H9 (cell line): ENCODE results near the gene HEATR3. TPM values are rescaled to one million over a fixed set of nuclear protein-coding genes. Genes with fewer than 3 reads are reported as not detected.

ENCODE experiments used
- DNase-seq: peaks from one replicate; pipeline ENCODE4 v3.0.0-alpha.2; 2017
- H2AFZ ChIP-seq: one replicate; pipeline ENCODE4 v1.6.1; 2013; ENCODE audit warnings: mild to moderate bottlenecking, low read length, control low read depth, moderate library complexity
- H2AK5ac ChIP-seq: 2 replicates; pipeline ENCODE4 v1.6.1; 2013; ENCODE audit warnings: low read length, control low read depth, mixed read lengths; ENCODE audit not compliant: insufficient read length
- H2BK120ac ChIP-seq: one replicate; pipeline ENCODE4 v1.6.1; 2013; ENCODE audit warnings: low read depth, mild to moderate bottlenecking, low read length, control low read depth, inconsistent platforms; ENCODE audit not compliant: poor library complexity, severe bottlenecking
- H2BK12ac ChIP-seq: 2 replicates; pipeline ENCODE4 v1.6.1; 2013; ENCODE audit warnings: low read length, control low read depth, mixed read lengths, low read depth; ENCODE audit not compliant: insufficient read length
- H2BK15ac ChIP-seq: 2 replicates; pipeline ENCODE4 v1.6.1; 2013; ENCODE audit warnings: low read depth, low read length, control low read depth
- H2BK20ac ChIP-seq: one replicate; pipeline ENCODE4 v1.6.1; 2013; ENCODE audit warnings: low read depth, mild to moderate bottlenecking, low read length, control low read depth, inconsistent platforms; ENCODE audit not compliant: poor library complexity, severe bottlenecking
- H2BK5ac ChIP-seq: 2 replicates; pipeline ENCODE4 v1.6.1; 2013; ENCODE audit warnings: low read length, control low read depth, mixed read lengths; ENCODE audit not compliant: insufficient read length
- H3K14ac ChIP-seq: 2 replicates; pipeline ENCODE4 v1.6.1; 2013; ENCODE audit warnings: low read length, control low read depth; ENCODE audit not compliant: insufficient read depth
- H3K18ac ChIP-seq: 2 replicates; pipeline ENCODE4 v1.6.1; 2013; ENCODE audit warnings: low read depth, mild to moderate bottlenecking, mixed read lengths, low read length, control low read depth; ENCODE audit not compliant: insufficient read length
- H3K23ac ChIP-seq: 2 replicates; pipeline ENCODE4 v1.6.1; 2013; ENCODE audit warnings: low read length, control low read depth, mixed read lengths, low read depth; ENCODE audit not compliant: insufficient read length
- H3K23me2 ChIP-seq: 2 replicates; pipeline ENCODE4 v1.6.1; 2013; ENCODE audit warnings: low read depth, mild to moderate bottlenecking, mixed read lengths, low read length, control low read depth; ENCODE audit not compliant: insufficient read length, poor library complexity, severe bottlenecking
- H3K27ac ChIP-seq: 2 replicates; pipeline ENCODE4 v1.5.1; 2013; ENCODE audit warnings: low read length, control low read depth, mixed read lengths, low read depth; ENCODE audit not compliant: insufficient read length
- H3K27me3 ChIP-seq: 2 replicates; pipeline ENCODE4 v1.6.1; 2013; ENCODE audit warnings: low read length, control low read depth, inconsistent platforms; ENCODE audit not compliant: insufficient read depth
- H3K4ac ChIP-seq: 2 replicates; pipeline ENCODE4 v1.6.1; 2013; ENCODE audit warnings: low read depth, mild to moderate bottlenecking, control low read depth, inconsistent platforms, low read length, moderate library complexity
- H3K4me1 ChIP-seq: 2 replicates; pipeline ENCODE4 v1.6.1; 2013; ENCODE audit warnings: low read length, control low read depth, inconsistent platforms; ENCODE audit not compliant: insufficient read depth
- H3K4me2 ChIP-seq: 2 replicates; pipeline ENCODE4 v1.6.1; 2013; ENCODE audit warnings: low read length, control low read depth, mixed read lengths; ENCODE audit not compliant: insufficient read length, insufficient read depth
- H3K56ac ChIP-seq: 2 replicates; pipeline ENCODE4 v1.6.1; 2013; ENCODE audit warnings: low read depth, mild to moderate bottlenecking, mixed read lengths, low read length, control low read depth; ENCODE audit not compliant: insufficient read length
- H3K79me1 ChIP-seq: 2 replicates; pipeline ENCODE4 v1.6.1; 2013; ENCODE audit warnings: low read depth, mild to moderate bottlenecking, moderate library complexity, low read length, control low read depth, inconsistent platforms; ENCODE audit not compliant: insufficient read depth, poor library complexity, severe bottlenecking
- H3K79me2 ChIP-seq: 2 replicates; pipeline ENCODE4 v1.6.1; 2013; ENCODE audit warnings: low read length, control low read depth, inconsistent platforms; ENCODE audit not compliant: insufficient read depth
- H3K9ac ChIP-seq: 2 replicates; pipeline ENCODE4 v1.6.1; 2013; ENCODE audit warnings: low read length, control low read depth, mixed read lengths; ENCODE audit not compliant: insufficient read length; ENCODE audit errors: extremely low read depth
- H3K9me3 ChIP-seq: one replicate; pipeline ENCODE4 v1.6.1; 2013; ENCODE audit warnings: low read depth, low read length, inconsistent platforms; ENCODE audit not compliant: control insufficient read depth
- H3T11ph ChIP-seq: one replicate; pipeline ENCODE4 v1.6.1; 2013; ENCODE audit warnings: mild to moderate bottlenecking, low read length, control low read depth, inconsistent platforms
- H4K20me1 ChIP-seq: one replicate; pipeline ENCODE4 v1.6.1; 2013; ENCODE audit not compliant: control insufficient read depth, insufficient read length, insufficient read depth
- H4K5ac ChIP-seq: 2 replicates; pipeline ENCODE4 v1.6.1; 2013; ENCODE audit warnings: low read depth, mild to moderate bottlenecking, mixed read lengths, low read length, control low read depth; ENCODE audit not compliant: insufficient read length
- H4K8ac ChIP-seq: replicated peaks from 2 replicates; pipeline ENCODE4 v1.6.1; 2013; ENCODE audit warnings: low read length, control low read depth, mixed read lengths, low read depth; ENCODE audit not compliant: insufficient read length
- H4K91ac ChIP-seq: 2 replicates; pipeline ENCODE4 v1.6.1; 2013; ENCODE audit warnings: low read depth, mild to moderate bottlenecking, moderate library complexity, mixed read lengths, low read length, control low read depth; ENCODE audit not compliant: insufficient read length
- H3K27ac Mint-ChIP-seq, 3 experiments: 2 replicates in 2 of 3; 3 replicates in 1 of 3; pipeline ENCODE4 v1.8.0; 2020 to 2021; ENCODE audit warnings: mixed read lengths in 3 of 3, mild to moderate bottlenecking in 1 of 3, moderate library complexity in 1 of 3
- H3K27me3 Mint-ChIP-seq: 2 replicates; pipeline ENCODE4 v1.8.0; 2021; ENCODE audit warnings: low read depth, mild to moderate bottlenecking, moderate library complexity, mixed read lengths
- H3K36me3 Mint-ChIP-seq, 3 experiments: 2 replicates in 2 of 3; 3 replicates in 1 of 3; pipeline ENCODE4 v1.8.0; 2020 to 2021; ENCODE audit warnings: low read depth in 3 of 3, mixed read lengths in 3 of 3; ENCODE audit not compliant: insufficient read depth in 1 of 3
- H3K4me1 Mint-ChIP-seq, 2 experiments: 2 replicates each; pipeline ENCODE4 v1.8.0; 2020; ENCODE audit warnings: mixed read lengths in 2 of 2
- H3K4me3 Mint-ChIP-seq, 2 experiments: 2 replicates in 1 of 2; 3 replicates in 1 of 2; pipeline ENCODE4 v1.8.0; 2020 to 2021; ENCODE audit warnings: mild to moderate bottlenecking in 2 of 2, mixed read lengths in 2 of 2, moderate library complexity in 1 of 2
- H3K9me3 Mint-ChIP-seq, 2 experiments: 2 replicates in 1 of 2; 3 replicates in 1 of 2; pipeline ENCODE4 v1.8.0; 2020; ENCODE audit warnings: mild to moderate bottlenecking in 2 of 2, mixed read lengths in 2 of 2, moderate library complexity in 1 of 2
- CTCF ChIP-seq: fragments of 200-600 bp; sonication (generic); conservative IDR thresholded peaks from 3 replicates; pipeline ENCODE4 v1.8.0; 2021; ENCODE audit warnings: antibody characterized with exemption, mild to moderate bottlenecking
- WGBS: extraction: QIAGEN DNeasy Blood & Tissue Kit; methylation state at CpG from one replicate; pipeline ENCODE4 v1.1.7; 2013; ENCODE audit warnings: missing lambda C conversion rate, low lambda C conversion rate, mixed read lengths; ENCODE audit not compliant: insufficient read length; ENCODE audit errors: extremely low coverage; 5-methylcytosine and 5-hydroxymethylcytosine counted together
- total RNA-seq: library from RNA; stranded (reverse); gene quantifications from 2 replicates; pipeline ENCODE4 v1.2.1, GENCODE V29; 2021

HEATR3 gene
- total RNA-seq, 1 experiment from 2014 or later: 26.5 TPM

GRCh38 chr16:50046853-50047252 lies 18.9 kb upstream of the HEATR3 start:
- H2BK20ac ChIP-seq: no peak overlapping the region
- H4K20me1 ChIP-seq: no peaks in the 10 kb centered on the region
- Mint-ChIP-seq H3K36me3 (no peaks in the 10 kb centered on the region), H3K4me1 (no peaks in the 10 kb centered on the region), H3K27me3 (peaks cover 7% of the 10 kb centered on the region), H3K27ac (no peak overlapping the region), H3K4me3 (no peak overlapping the region), H3K9me3 (no peaks in the 10 kb centered on the region)
- no peak overlapping the region for H4K5ac ChIP-seq
- H4K8ac ChIP-seq: no peak overlapping the region
- no peak overlapping the region for H3K4me2 ChIP-seq
- no peak overlapping the region for H3K23ac ChIP-seq
- no peak overlapping the region for H2BK12ac ChIP-seq
- H3K23me2 ChIP-seq: no peaks in the 10 kb centered on the region
- no peaks in the 10 kb centered on the region for H3K79me2 ChIP-seq
- H3K27ac ChIP-seq: no peak overlapping the region
- no CpG with 5 or more reads among the region's 6 CpGs for WGBS
- no peak overlapping the region for H2BK15ac ChIP-seq
- no peak overlapping the region for H2AFZ ChIP-seq
- no peaks in the 10 kb centered on the region for H3K79me1 ChIP-seq
- TF ChIP-seq CTCF: no peak
- no peak overlapping the region for H2BK120ac ChIP-seq
- H3K4me1 ChIP-seq: no peaks in the 10 kb centered on the region
- no peak overlapping the region for H3K56ac ChIP-seq
- no peak overlapping the region for H3K4ac ChIP-seq
- no peak overlapping the region for H2BK5ac ChIP-seq
- H3K27me3 ChIP-seq: no peaks in the 10 kb centered on the region
- no peak overlapping the region for H3K18ac ChIP-seq
- no peaks in the 10 kb centered on the region for H3K9me3 ChIP-seq
- H3K9ac ChIP-seq: no peak overlapping the region
- H3K14ac ChIP-seq: no peak overlapping the region
- H3T11ph ChIP-seq: no peak overlapping the region
- no peak for DNase-seq
- no peak overlapping the region for H4K91ac ChIP-seq
- no peak overlapping the region for H2AK5ac ChIP-seq
